HepG2 (cell line): ENCODE measurements around the gene RERE. TPM values are rescaled to one million over a fixed set of nuclear protein-coding genes. Genes with fewer than 3 reads are reported as not detected.

ENCODE experiments used
- ATAC-seq: fragments of 200-7000 bp; cut with Tn5 transposase; 3 replicates; pipeline ENCODE4 v1.9.1; 2020; ENCODE audit warnings: mild to moderate bottlenecking, moderate library complexity
- BruUV-seq: library from RNA; stranded (reverse); fragments of 400-500 nt; replicated peaks from 2 replicates; lab custom pipeline; 2021; lab: Mats Ljungman, UMichigan
- CTCF ChIA-PET: fragments of 300-600 bp; formaldehyde crosslinking; extraction: SDS; loops from one replicate; lab custom pipeline; 2021; ENCODE audit warnings: low total read pairs, inconsistent platforms, low intra/inter-chr PET ratio; lab: Yijun Ruan, JAX
- POLR2A ChIA-PET: fragments of 350-600 bp; sonication (Branson Sonifier 250); formaldehyde crosslinking; loops from one replicate; lab custom pipeline; 2020; ENCODE audit warnings: antibody characterized with exemption, inconsistent platforms; lab: Yijun Ruan, JAX
- DNase-seq: peaks from one replicate; pipeline ENCODE4 v3.0.0-alpha.2; 2015; ENCODE audit warnings: low spot score
- FAIRE-seq: peaks from 3 replicates; lab custom pipeline; 2011; peaks lifted over from hg19 to GRCh38; lab: Jason Lieb, UNC
- H2AFZ ChIP-seq: one replicate; pipeline ENCODE4 v1.6.1; 2011; ENCODE audit warnings: low read length, inconsistent platforms
- H3K27ac ChIP-seq: fragments of 300-600 bp; 3 replicates; pipeline ENCODE4 v1.8.0; 2011; ENCODE audit warnings: mixed run types, mild to moderate bottlenecking, mixed read lengths, low read length, inconsistent platforms; ENCODE audit not compliant: insufficient read depth; ENCODE audit errors: extremely low read length
- H3K27me3 ChIP-seq, 2 experiments: fragments of 200-600 bp in 1 of 2; 2 replicates in 1 of 2; 3 replicates in 1 of 2; pipeline versions ENCODE4 v1.6.0 to v1.8.0; 2011; ENCODE audit warnings: low read length in 2 of 2, mild to moderate bottlenecking in 2 of 2, moderate library complexity in 2 of 2, inconsistent platforms in 1 of 2; ENCODE audit not compliant: insufficient read depth in 2 of 2, control insufficient read depth in 1 of 2
- H3K36me3 ChIP-seq, 2 experiments: fragments of 200-600 bp in 1 of 2; replicated peaks in 1 of 2; 2 replicates in 1 of 2; 3 replicates in 1 of 2; pipeline versions ENCODE4 v1.5.1 to v1.8.0; 2011; ENCODE audit warnings: low read length in 2 of 2, inconsistent platforms in 1 of 2; ENCODE audit not compliant: insufficient read depth in 2 of 2, control insufficient read depth in 1 of 2
- H3K4me1 ChIP-seq: 2 replicates; pipeline ENCODE4 v1.5.1; 2012; ENCODE audit warnings: low read length, inconsistent platforms; ENCODE audit not compliant: insufficient read depth
- H3K4me2 ChIP-seq: 2 replicates; pipeline ENCODE4 v1.6.0; 2011; ENCODE audit warnings: low read depth, low read length, inconsistent platforms
- H3K4me3 ChIP-seq, 3 experiments: fragments of 200-600 bp in 1 of 3; sonication (generic), shearing (Covaris generic) in 1 of 3; replicated peaks in 1 of 3; 2 replicates each; pipeline ENCODE4 v1.5.1; 2011 to 2016; ENCODE audit warnings: low read length in 3 of 3, inconsistent platforms in 2 of 3, low read depth in 2 of 3, mild to moderate bottlenecking in 2 of 3, control low read depth in 1 of 3, mixed read lengths in 1 of 3; ENCODE audit not compliant: insufficient read depth in 1 of 3
- H3K79me2 ChIP-seq: one replicate; pipeline ENCODE4 v1.6.1; 2011; ENCODE audit warnings: low read length, inconsistent platforms; ENCODE audit not compliant: insufficient read depth
- H3K9ac ChIP-seq: 2 replicates; pipeline ENCODE4 v1.6.0; 2011; ENCODE audit warnings: mild to moderate bottlenecking, low read depth, low read length, inconsistent platforms; ENCODE audit not compliant: insufficient read depth
- H3K9me3 ChIP-seq: 2 replicates; pipeline ENCODE4 v1.5.1; 2012; ENCODE audit warnings: mild to moderate bottlenecking, low read length
- H4K20me1 ChIP-seq: 2 replicates; pipeline ENCODE4 v1.6.0; 2011; ENCODE audit warnings: inconsistent platforms, mild to moderate bottlenecking, low read length, moderate library complexity; ENCODE audit not compliant: insufficient read depth
- ATRX ChIP-seq: sonication (generic); formaldehyde crosslinking; IDR thresholded peaks from 2 replicates; pipeline ENCODE4 v1.4.0; 2020; ENCODE audit warnings: missing genetic modification reagents, borderline replicate concordance
- BRD4 ChIP-seq: sonication (generic); formaldehyde crosslinking; IDR thresholded peaks from 2 replicates; pipeline ENCODE4 v1.4.0; 2020; ENCODE audit warnings: missing genetic modification reagents
- PTBP1 ChIP-seq: fragments of 200-400 bp; formaldehyde crosslinking; IDR thresholded peaks from 2 replicates; pipeline ENCODE4 v1.6.1; 2018; ENCODE audit warnings: low read length, low read depth; ENCODE audit not compliant: poor library complexity, severe bottlenecking
- SNAI1 ChIP-seq: sonication (generic); formaldehyde crosslinking; IDR thresholded peaks from 2 replicates; pipeline ENCODE4 v1.5.0; 2020; ENCODE audit warnings: mild to moderate bottlenecking, missing genetic modification reagents, borderline replicate concordance
- TARDBP ChIP-seq: sonication (generic); formaldehyde crosslinking; IDR thresholded peaks from 2 replicates; pipeline ENCODE4 v1.8.0; 2022; ENCODE audit warnings: mild to moderate bottlenecking, missing genetic modification reagents
- U2AF2 ChIP-seq: fragments of 200-400 bp; formaldehyde crosslinking; IDR thresholded peaks from 2 replicates; pipeline ENCODE4 v1.6.1; 2017; ENCODE audit warnings: low read depth, mild to moderate bottlenecking, low read length
- ZBTB44 ChIP-seq: sonication (generic); formaldehyde crosslinking; IDR thresholded peaks from 2 replicates; pipeline ENCODE4 v1.4.0; 2020; ENCODE audit warnings: missing genetic modification reagents
- ZFP36L1 ChIP-seq: sonication (generic); formaldehyde crosslinking; IDR thresholded peaks from 2 replicates; pipeline ENCODE4 v1.8.0; 2022; ENCODE audit warnings: mild to moderate bottlenecking, missing genetic modification reagents, moderate library complexity
- ZNF546 ChIP-seq: sonication (generic); formaldehyde crosslinking; conservative IDR thresholded peaks from 2 replicates; pipeline ENCODE4 v1.8.1; 2023; ENCODE audit warnings: mild to moderate bottlenecking, missing genetic modification reagents
- ZNF549 ChIP-seq: sonication (generic); formaldehyde crosslinking; IDR thresholded peaks from 2 replicates; pipeline ENCODE4 v1.5.0; 2020; ENCODE audit warnings: missing genetic modification reagents
- ZNF567 ChIP-seq: sonication (generic); formaldehyde crosslinking; IDR thresholded peaks from 2 replicates; pipeline ENCODE4 v1.8.1; 2023; ENCODE audit warnings: mild to moderate bottlenecking, missing genetic modification reagents, borderline replicate concordance
- ZNF709 ChIP-seq: sonication (generic); formaldehyde crosslinking; IDR thresholded peaks from 2 replicates; pipeline ENCODE4 v1.5.0; 2020; ENCODE audit warnings: mild to moderate bottlenecking, missing genetic modification reagents
- WGBS: methylation state at CpG from one replicate; pipeline ENCODE4 v1.1.6; 2017; ENCODE audit warnings: low lambda C conversion rate; 5-methylcytosine and 5-hydroxymethylcytosine counted together
- in situ Hi-C: cut with HindIII; loops from 2 replicates; pipeline ENCODE4 v1.10.0; 2017; ENCODE audit warnings: low pct_unique_long_range_greater_than_20kb; ENCODE audit not compliant: extremely low pct_ligation_motif_present
- intact Hi-C: fragments of 100-400 bp; cut with micrococcal nuclease; formaldehyde crosslinking; loops from one replicate; pipeline ENCODE4 v1.10.0; 2022; ENCODE audit not compliant: unreplicated experiment
- polyA plus RNA-seq, 8 experiments: library from polyadenylated mRNA; depleted of rRNA in 3 of 8; stranded (reverse) in 7 of 8; unstranded in 1 of 8; fragments of >200 nt; fragmentation: Illumina TruSeq in 4 of 8; extraction: Trizol in 4 of 8; gene quantifications; 2 replicates each; pipeline versions ENCODE4 v1.2.1 to v1.2.3, GENCODE V29; 2011 to 2016; ENCODE audit warnings: low read depth in 4 of 8, missing spikeins in 1 of 8, mixed read lengths in 1 of 8; ENCODE audit not compliant: insufficient read depth in 1 of 8
- total RNA-seq, 5 experiments: library from RNA; depleted of rRNA; stranded (reverse); fragments of >200 nt; fragmentation: Illumina TruSeq; extraction: Trizol; gene quantifications; 2 replicates each; pipeline ENCODE4 v1.2.3, GENCODE V29; 2016; ENCODE audit warnings: low read depth in 1 of 5
- TF ChIP-seq, protein P1 (sequence below): sonication (generic); formaldehyde crosslinking; IDR thresholded peaks from 2 replicates; pipeline ENCODE4 v1.9.0; 2021; ENCODE audit warnings: missing genetic modification reagents, borderline replicate concordance
- TF ChIP-seq, protein P2 (sequence below): IDR thresholded peaks from 2 replicates; pipeline ENCODE4 v1.6.1; 2016; ENCODE audit warnings: missing compliant biosample characterization, missing genetic modification reagents, borderline replicate concordance

Gene RERE
- total and polyA plus RNA-seq, 2 of the 13 experiments (the other 11 are each of a cell fraction or from before 2014, with no cell fraction given) = 18.3 to 21.9 TPM

GRCh38 chr1:8578936-8579335 is 238.5 kb downstream of the RERE start:
- ATAC-seq = no peak
- H3K4me1 ChIP-seq = peaks cover 23% of the 10 kb centered on the region
- H3K27ac ChIP-seq = no peak overlapping the region
- POLR2A ChIA-PET = no interaction called here
- FAIRE-seq = no peak
- peaks cover 10 to 14% of the 10 kb centered on the region in 2 experiments for H3K36me3 ChIP-seq
- intact Hi-C loops = no loop called here
- in situ Hi-C loops = no loop called here
- no peak for DNase-seq
- peaks cover 4% of the 10 kb centered on the region; the same call in 1 of the 2 replicates for H4K20me1 ChIP-seq
- CTCF ChIA-PET = no interaction called here
- no peak for TF ChIP-seq TARDBP
- no peak for TF ChIP-seq SNAI1 (CRISPR knock-in tag)
- TF ChIP-seq, protein P1, sequence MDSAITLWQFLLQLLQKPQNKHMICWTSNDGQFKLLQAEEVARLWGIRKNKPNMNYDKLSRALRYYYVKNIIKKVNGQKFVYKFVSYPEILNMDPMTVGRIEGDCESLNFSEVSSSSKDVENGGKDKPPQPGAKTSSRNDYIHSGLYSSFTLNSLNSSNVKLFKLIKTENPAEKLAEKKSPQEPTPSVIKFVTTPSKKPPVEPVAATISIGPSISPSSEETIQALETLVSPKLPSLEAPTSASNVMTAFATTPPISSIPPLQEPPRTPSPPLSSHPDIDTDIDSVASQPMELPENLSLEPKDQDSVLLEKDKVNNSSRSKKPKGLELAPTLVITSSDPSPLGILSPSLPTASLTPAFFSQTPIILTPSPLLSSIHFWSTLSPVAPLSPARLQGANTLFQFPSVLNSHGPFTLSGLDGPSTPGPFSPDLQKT = no peak
- TF ChIP-seq ZNF567 = no peak
- TF ChIP-seq ZNF546 (CRISPR knock-in tag) = no peak
- TF ChIP-seq ZNF709 (CRISPR knock-in tag) = no peak
- TF ChIP-seq, all 625 proteins: peak for 0
- no peak overlapping the region for H3K4me3 ChIP-seq
- no peak overlapping the region for H2AFZ ChIP-seq
- H3K9ac ChIP-seq = no peak overlapping the region
- H3K4me2 ChIP-seq = no peak overlapping the region
- WGBS = 97% methylated on average over 5 of the region's 5 CpGs
- no TSS peak for BruUV-seq
- peaks cover 74% of the 10 kb centered on the region for H3K79me2 ChIP-seq
- H3K27me3 ChIP-seq = no peaks in the 10 kb centered on the region
- H3K9me3 ChIP-seq = no peaks in the 10 kb centered on the region

DNA sequence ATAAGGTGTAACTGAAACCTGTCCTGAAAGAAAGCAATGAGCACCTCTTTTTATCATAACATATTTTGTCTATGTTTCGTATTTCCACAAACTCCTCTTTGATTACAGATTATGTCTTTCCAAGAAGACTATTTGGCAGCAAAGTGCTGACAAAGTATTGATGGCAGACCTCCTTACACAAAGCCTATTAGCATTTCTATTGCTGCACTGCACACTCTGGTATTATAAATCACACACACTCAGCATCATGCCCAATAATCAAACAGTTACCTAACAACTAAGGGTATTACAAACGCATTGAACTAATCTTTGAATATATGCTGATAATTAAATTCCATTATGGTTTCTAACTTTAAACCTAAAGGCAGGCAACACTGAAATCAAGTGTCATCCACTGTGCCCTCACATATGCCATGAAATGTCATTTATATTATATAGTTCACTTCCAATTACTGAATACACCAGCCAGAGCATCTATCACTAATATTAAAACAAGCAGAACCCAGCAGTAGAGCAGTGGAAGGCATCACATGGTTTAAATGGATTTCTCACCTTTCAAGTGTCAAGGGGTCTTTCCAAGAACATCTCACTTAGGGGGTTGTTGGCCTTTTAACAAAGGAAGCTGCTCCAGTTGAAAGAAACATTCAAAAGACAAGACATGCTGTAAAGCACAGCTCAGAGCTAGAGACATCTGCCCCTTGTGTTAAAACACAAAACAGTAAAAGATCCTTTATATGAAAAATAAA is 239.1 kb downstream of the RERE start:
- ATAC-seq = no peak
- ChIA-PET CTCF (no interaction called here), POLR2A (no interaction called here)
- Histone ChIP-seq H3K27ac (no peak overlapping the region), H2AFZ (no peak overlapping the region), H3K36me3 (peaks cover 10 to 14% of the 10 kb centered on the region in 2 experiments), H3K27me3 (no peaks in the 10 kb centered on the region), H3K4me2 (no peak overlapping the region), H3K9ac (no peak overlapping the region), H3K9me3 (no peaks in the 10 kb centered on the region), H3K79me2 (peaks cover 71% of the 10 kb centered on the region), H4K20me1 (peaks cover 3% of the 10 kb centered on the region; the same call in 1 of the 2 replicates), H3K4me3 (no peak overlapping the region), H3K4me1 (peaks cover 29% of the 10 kb centered on the region)
- intact Hi-C loops = no loop called here
- FAIRE-seq = no peak
- in situ Hi-C loops = no loop called here
- no TSS peak for BruUV-seq
- DNase-seq = no peak
- 100% methylated on average over 2 of the region's 2 CpGs for WGBS
- TF ChIP-seq ZNF549 (CRISPR knock-in tag) (no peak), ATRX (CRISPR knock-in tag) (no peak), ZFP36L1 (CRISPR knock-in tag) (no peak), BRD4 (no peak), ZBTB44 (CRISPR knock-in tag) (no peak), U2AF2 (no peak), PTBP1 (no peak)
- TF ChIP-seq, protein P2, sequence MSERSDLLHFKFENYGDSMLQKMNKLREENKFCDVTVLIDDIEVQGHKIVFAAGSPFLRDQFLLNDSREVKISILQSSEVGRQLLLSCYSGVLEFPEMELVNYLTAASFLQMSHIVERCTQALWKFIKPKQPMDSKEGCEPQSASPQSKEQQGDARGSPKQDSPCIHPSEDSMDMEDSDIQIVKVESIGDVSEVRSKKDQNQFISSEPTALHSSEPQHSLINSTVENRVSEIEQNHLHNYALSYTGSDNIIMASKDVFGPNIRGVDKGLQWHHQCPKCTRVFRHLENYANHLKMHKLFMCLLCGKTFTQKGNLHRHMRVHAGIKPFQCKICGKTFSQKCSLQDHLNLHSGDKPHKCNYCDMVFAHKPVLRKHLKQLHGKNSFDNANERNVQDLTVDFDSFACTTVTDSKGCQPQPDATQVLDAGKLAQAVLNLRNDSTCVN (CRISPR knock-in tag) = no peak
